ENCODE measurements around the gene RAB44. TPM values are rescaled to one million over a fixed set of nuclear protein-coding genes. Genes with fewer than 3 reads are reported as not detected.
"Not testable (repeated sequence)": the region's sequence is repeated elsewhere in the genome, so short reads cannot be mapped to it uniquely, and the experiment has no call there.

Gene RAB44
- total RNA-seq, 1 experiment from 2014 or later: not detected

DNA sequence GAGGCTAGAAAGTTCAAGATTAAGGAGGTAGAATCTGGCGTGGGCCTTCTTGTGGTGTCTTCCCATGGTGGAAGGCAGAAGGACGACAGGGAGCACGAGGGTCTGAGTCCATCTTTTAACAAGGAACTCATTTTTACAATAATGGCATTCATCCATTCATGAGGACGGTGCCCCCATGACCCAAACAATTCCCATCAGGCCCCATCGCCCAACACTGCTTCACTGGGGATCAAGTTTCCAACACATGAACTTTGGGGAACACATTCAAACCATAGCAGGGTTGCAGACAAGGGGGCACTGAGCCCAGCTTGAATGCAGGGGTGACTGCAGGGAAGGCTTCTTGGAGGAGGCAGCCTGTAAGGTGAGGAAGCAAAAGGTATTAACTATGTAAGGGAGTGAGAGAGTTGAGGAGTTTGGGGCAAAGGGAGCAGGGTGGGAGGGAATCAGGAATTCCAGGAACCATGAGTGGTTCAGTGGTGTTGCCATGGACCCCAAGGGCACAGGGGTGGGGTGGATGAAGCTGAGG is 5.5 kb downstream of the RAB44 start:
- in situ Hi-C loops (cut with HindIII; ENCODE audit: low pct_unique_long_range_greater_than_20kb, low sequenced_read_pairs) (no loop called here), intact Hi-C loops (cut with micrococcal nuclease; ENCODE audit: unreplicated experiment) (no loop called here)
- no peaks in the 10 kb centered on the region for H3K9me3 ChIP-seq (ENCODE audit: control insufficient read depth, insufficient read depth, low read depth, low read length)
- no peak for TF ChIP-seq CTCF (IDR thresholded peaks at IDR 0.05)
- H3K4me1 ChIP-seq (ENCODE audit: control insufficient read depth, insufficient read depth, low read length): no peaks in the 10 kb centered on the region
- no peaks in the 10 kb centered on the region for H3K36me3 ChIP-seq (ENCODE audit: control insufficient read depth, insufficient read depth, low read length)
- BruUV-seq (replicated peaks): no TSS peak
- H3K27ac ChIP-seq (ENCODE audit: low read length): no peak overlapping the region
- ATAC-seq (no peak), DNase-seq (ENCODE audit: low read depth, low spot score) (no peak)
- POLR2A ChIA-PET: no interaction called here
- no peaks in the 10 kb centered on the region for H3K27me3 ChIP-seq (ENCODE audit: control insufficient read depth, insufficient read depth, low read length)
- no peak overlapping the region for H3K4me3 ChIP-seq (ENCODE audit: low read depth in 2 of 2, low read length in 2 of 2)
- CTCF ChIA-PET: no interaction called here

- in situ Hi-C loops (cut with HindIII; ENCODE audit: low pct_unique_long_range_greater_than_20kb, low sequenced_read_pairs): no loop called here
- Histone ChIP-seq H3K36me3 (ENCODE audit: control insufficient read depth, insufficient read depth, low read length) (no peaks in the 10 kb centered on the region), H3K4me1 (ENCODE audit: control insufficient read depth, insufficient read depth, low read length) (no peaks in the 10 kb centered on the region), H3K9me3 (ENCODE audit: control insufficient read depth, insufficient read depth, low read depth, low read length) (no peaks in the 10 kb centered on the region), H3K27ac (ENCODE audit: low read length) (no peak overlapping the region), H3K27me3 (ENCODE audit: control insufficient read depth, insufficient read depth, low read length) (no peaks in the 10 kb centered on the region), H3K4me3 (ENCODE audit: low read depth in 2 of 2, low read length in 2 of 2) (no peak overlapping the region)
- intact Hi-C loops (cut with micrococcal nuclease; ENCODE audit: unreplicated experiment): no loop called here
- ATAC-seq: no peak
- CTCF ChIA-PET: no interaction called here
- POLR2A ChIA-PET: no interaction called here
- TF ChIP-seq TCF7L2 (IDR thresholded peaks at IDR 0.05; ENCODE audit: low read depth, low read length): no peak
- TF ChIP-seq, protein P1, sequence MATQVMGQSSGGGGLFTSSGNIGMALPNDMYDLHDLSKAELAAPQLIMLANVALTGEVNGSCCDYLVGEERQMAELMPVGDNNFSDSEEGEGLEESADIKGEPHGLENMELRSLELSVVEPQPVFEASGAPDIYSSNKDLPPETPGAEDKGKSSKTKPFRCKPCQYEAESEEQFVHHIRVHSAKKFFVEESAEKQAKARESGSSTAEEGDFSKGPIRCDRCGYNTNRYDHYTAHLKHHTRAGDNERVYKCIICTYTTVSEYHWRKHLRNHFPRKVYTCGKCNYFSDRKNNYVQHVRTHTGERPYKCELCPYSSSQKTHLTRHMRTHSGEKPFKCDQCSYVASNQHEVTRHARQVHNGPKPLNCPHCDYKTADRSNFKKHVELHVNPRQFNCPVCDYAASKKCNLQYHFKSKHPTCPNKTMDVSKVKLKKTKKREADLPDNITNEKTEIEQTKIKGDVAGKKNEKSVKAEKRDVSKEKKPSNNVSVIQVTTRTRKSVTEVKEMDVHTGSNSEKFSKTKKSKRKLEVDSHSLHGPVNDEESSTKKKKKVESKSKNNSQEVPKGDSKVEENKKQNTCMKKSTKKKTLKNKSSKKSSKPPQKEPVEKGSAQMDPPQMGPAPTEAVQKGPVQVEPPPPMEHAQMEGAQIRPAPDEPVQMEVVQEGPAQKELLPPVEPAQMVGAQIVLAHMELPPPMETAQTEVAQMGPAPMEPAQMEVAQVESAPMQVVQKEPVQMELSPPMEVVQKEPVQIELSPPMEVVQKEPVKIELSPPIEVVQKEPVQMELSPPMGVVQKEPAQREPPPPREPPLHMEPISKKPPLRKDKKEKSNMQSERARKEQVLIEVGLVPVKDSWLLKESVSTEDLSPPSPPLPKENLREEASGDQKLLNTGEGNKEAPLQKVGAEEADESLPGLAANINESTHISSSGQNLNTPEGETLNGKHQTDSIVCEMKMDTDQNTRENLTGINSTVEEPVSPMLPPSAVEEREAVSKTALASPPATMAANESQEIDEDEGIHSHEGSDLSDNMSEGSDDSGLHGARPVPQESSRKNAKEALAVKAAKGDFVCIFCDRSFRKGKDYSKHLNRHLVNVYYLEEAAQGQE (IDR thresholded peaks at IDR 0.05; ENCODE audit: insufficient read depth in 1 of 2, low read depth in 2 of 2, low read length in 1 of 2): no peak
- no peak for TF ChIP-seq POLR2AphosphoS5 (IDR thresholded peaks at IDR 0.05; ENCODE audit: low read depth, low read length)
- no peak for TF ChIP-seq SIN3A (IDR thresholded peaks at IDR 0.05; ENCODE audit: borderline replicate concordance, insufficient read depth, low read depth, low read length)
- TF ChIP-seq CTCF (IDR thresholded peaks at IDR 0.05): no peak
- BruUV-seq (replicated peaks): no TSS peak
- DNase-seq (ENCODE audit: low read depth, low spot score): no peak
Measured at GRCh38 chr6:36703982-36704381, 6.4 kb downstream of the RAB44 start.

DNA sequence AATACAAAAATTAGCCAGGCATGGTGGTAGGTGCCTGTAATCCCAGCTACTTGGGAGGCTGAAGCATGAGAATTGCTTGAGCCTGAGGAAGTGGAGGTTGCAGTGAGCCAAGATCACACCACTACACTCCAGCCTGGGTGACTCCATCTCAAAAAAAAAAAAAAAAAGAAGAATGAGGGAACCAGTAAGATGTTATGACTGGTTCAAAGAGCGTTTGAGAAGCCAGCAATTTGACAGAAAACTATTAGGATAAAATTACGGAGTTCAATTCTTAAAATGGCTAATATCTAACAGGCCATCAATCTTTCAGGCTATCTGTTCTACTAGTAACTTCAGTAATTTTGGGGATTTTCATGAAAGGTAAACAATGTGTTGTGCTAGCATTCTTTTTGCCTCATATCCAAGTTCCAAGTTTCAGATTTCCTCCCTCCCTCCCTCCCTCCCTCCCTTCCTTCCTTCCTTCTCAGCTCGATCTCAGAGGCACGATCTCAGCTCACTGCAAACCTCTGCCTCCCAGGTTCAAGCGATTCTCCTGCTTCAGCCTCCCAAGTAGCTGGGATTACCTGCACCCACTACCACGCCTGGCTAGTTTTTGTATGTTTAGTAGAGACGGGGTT is 7.4 kb downstream of the RAB44 start:
- in situ Hi-C loops (cut with HindIII; ENCODE audit: low pct_unique_long_range_greater_than_20kb, low sequenced_read_pairs); H3K9me3 ChIP-seq (ENCODE audit: control insufficient read depth, insufficient read depth, low read depth, low read length); POLR2A ChIA-PET; H3K36me3 ChIP-seq (ENCODE audit: control insufficient read depth, insufficient read depth, low read length); ATAC-seq; H3K27ac ChIP-seq (ENCODE audit: low read length); H3K4me3 ChIP-seq (ENCODE audit: low read depth in 2 of 2, low read length in 2 of 2); H3K4me1 ChIP-seq (ENCODE audit: control insufficient read depth, insufficient read depth, low read length); DNase-seq (ENCODE audit: low read depth, low spot score); intact Hi-C loops (cut with micrococcal nuclease; ENCODE audit: unreplicated experiment); BruUV-seq (replicated peaks); H3K27me3 ChIP-seq (ENCODE audit: control insufficient read depth, insufficient read depth, low read length): not testable (repeated sequence)
- CTCF ChIA-PET: interaction anchor here (0.6 kb wide), 1 partner anchor 47 kb away, joined by 3 read pairs; no protein-coding TSS in a partner anchor
